Measurements from ENCODE around the gene ARMC9.

DNA sequence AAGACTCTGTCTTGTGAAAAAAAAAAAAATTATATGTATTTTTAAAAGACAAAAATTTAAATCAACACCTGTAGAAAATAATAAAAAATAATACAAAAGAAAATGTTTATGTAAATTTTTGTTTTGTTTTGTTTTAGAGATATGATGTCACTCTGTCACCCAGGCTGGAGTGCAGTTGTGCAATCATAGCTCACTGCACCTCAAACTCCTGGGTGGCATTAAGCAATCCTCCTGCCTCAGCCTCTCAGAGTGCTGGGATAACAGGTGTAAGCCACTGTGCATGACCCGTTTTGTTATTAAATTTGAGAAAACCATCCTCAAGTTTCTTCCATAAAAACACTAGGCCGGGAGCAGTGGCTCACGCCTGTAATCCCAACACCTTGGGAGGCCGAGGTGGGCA is 140.9 kb downstream of the ARMC9 start:
- TF ChIP-seq, protein P1, sequence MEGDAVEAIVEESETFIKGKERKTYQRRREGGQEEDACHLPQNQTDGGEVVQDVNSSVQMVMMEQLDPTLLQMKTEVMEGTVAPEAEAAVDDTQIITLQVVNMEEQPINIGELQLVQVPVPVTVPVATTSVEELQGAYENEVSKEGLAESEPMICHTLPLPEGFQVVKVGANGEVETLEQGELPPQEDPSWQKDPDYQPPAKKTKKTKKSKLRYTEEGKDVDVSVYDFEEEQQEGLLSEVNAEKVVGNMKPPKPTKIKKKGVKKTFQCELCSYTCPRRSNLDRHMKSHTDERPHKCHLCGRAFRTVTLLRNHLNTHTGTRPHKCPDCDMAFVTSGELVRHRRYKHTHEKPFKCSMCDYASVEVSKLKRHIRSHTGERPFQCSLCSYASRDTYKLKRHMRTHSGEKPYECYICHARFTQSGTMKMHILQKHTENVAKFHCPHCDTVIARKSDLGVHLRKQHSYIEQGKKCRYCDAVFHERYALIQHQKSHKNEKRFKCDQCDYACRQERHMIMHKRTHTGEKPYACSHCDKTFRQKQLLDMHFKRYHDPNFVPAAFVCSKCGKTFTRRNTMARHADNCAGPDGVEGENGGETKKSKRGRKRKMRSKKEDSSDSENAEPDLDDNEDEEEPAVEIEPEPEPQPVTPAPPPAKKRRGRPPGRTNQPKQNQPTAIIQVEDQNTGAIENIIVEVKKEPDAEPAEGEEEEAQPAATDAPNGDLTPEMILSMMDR (conservative IDR thresholded peaks at IDR 0.05; ENCODE audit: low read depth, low read length), result no peak
- TF ChIP-seq EZH2 (IDR thresholded peaks at IDR 0.05; ENCODE audit: borderline replicate concordance, low read depth, low read length, poor library complexity, severe bottlenecking), result no peak
